HepG2 (cell line): ENCODE results near the gene MIS18A. TPM values are rescaled to one million over a fixed set of nuclear protein-coding genes. Genes with fewer than 3 reads are reported as not detected.
A peak's percentile ranks its signal among the peaks of the same experiment; 100 is the strongest.

ENCODE experiments used
- ATAC-seq: fragments of 200-7000 bp; cut with Tn5 transposase; 3 replicates; pipeline ENCODE4 v1.9.1; 2020; ENCODE audit warnings: mild to moderate bottlenecking, moderate library complexity
- BruUV-seq: library from RNA; stranded (reverse); fragments of 400-500 nt; replicated peaks from 2 replicates; lab custom pipeline; 2021; lab: Mats Ljungman, UMichigan
- CTCF ChIA-PET: fragments of 300-600 bp; formaldehyde crosslinking; extraction: SDS; loops from one replicate; lab custom pipeline; 2021; ENCODE audit warnings: low total read pairs, inconsistent platforms, low intra/inter-chr PET ratio; lab: Yijun Ruan, JAX
- POLR2A ChIA-PET: fragments of 350-600 bp; sonication (Branson Sonifier 250); formaldehyde crosslinking; loops from one replicate; lab custom pipeline; 2020; ENCODE audit warnings: antibody characterized with exemption, inconsistent platforms; lab: Yijun Ruan, JAX
- DNase-seq: peaks from one replicate; pipeline ENCODE4 v3.0.0-alpha.2; 2015; ENCODE audit warnings: low spot score
- FAIRE-seq: peaks from 3 replicates; lab custom pipeline; 2011; peaks lifted over from hg19 to GRCh38; lab: Jason Lieb, UNC
- H2AFZ ChIP-seq: one replicate; pipeline ENCODE4 v1.6.1; 2011; ENCODE audit warnings: low read length, inconsistent platforms
- H3K27ac ChIP-seq: fragments of 300-600 bp; 3 replicates; pipeline ENCODE4 v1.8.0; 2011; ENCODE audit warnings: mixed run types, mild to moderate bottlenecking, mixed read lengths, low read length, inconsistent platforms; ENCODE audit not compliant: insufficient read depth; ENCODE audit errors: extremely low read length
- H3K27me3 ChIP-seq, 2 experiments: fragments of 200-600 bp in 1 of 2; 2 replicates in 1 of 2; 3 replicates in 1 of 2; pipeline versions ENCODE4 v1.6.0 to v1.8.0; 2011; ENCODE audit warnings: low read length in 2 of 2, mild to moderate bottlenecking in 2 of 2, moderate library complexity in 2 of 2, inconsistent platforms in 1 of 2; ENCODE audit not compliant: insufficient read depth in 2 of 2, control insufficient read depth in 1 of 2
- H3K36me3 ChIP-seq, 2 experiments: fragments of 200-600 bp in 1 of 2; replicated peaks in 1 of 2; 2 replicates in 1 of 2; 3 replicates in 1 of 2; pipeline versions ENCODE4 v1.5.1 to v1.8.0; 2011; ENCODE audit warnings: low read length in 2 of 2, inconsistent platforms in 1 of 2; ENCODE audit not compliant: insufficient read depth in 2 of 2, control insufficient read depth in 1 of 2
- H3K4me1 ChIP-seq: 2 replicates; pipeline ENCODE4 v1.5.1; 2012; ENCODE audit warnings: low read length, inconsistent platforms; ENCODE audit not compliant: insufficient read depth
- H3K4me2 ChIP-seq: 2 replicates; pipeline ENCODE4 v1.6.0; 2011; ENCODE audit warnings: low read depth, low read length, inconsistent platforms
- H3K4me3 ChIP-seq, 3 experiments: fragments of 200-600 bp in 1 of 3; sonication (generic), shearing (Covaris generic) in 1 of 3; replicated peaks in 1 of 3; 2 replicates each; pipeline ENCODE4 v1.5.1; 2011 to 2016; ENCODE audit warnings: low read length in 3 of 3, inconsistent platforms in 2 of 3, low read depth in 2 of 3, mild to moderate bottlenecking in 2 of 3, control low read depth in 1 of 3, mixed read lengths in 1 of 3; ENCODE audit not compliant: insufficient read depth in 1 of 3
- H3K79me2 ChIP-seq: one replicate; pipeline ENCODE4 v1.6.1; 2011; ENCODE audit warnings: low read length, inconsistent platforms; ENCODE audit not compliant: insufficient read depth
- H3K9ac ChIP-seq: 2 replicates; pipeline ENCODE4 v1.6.0; 2011; ENCODE audit warnings: mild to moderate bottlenecking, low read depth, low read length, inconsistent platforms; ENCODE audit not compliant: insufficient read depth
- H3K9me3 ChIP-seq: 2 replicates; pipeline ENCODE4 v1.5.1; 2012; ENCODE audit warnings: mild to moderate bottlenecking, low read length
- H4K20me1 ChIP-seq: 2 replicates; pipeline ENCODE4 v1.6.0; 2011; ENCODE audit warnings: inconsistent platforms, mild to moderate bottlenecking, low read length, moderate library complexity; ENCODE audit not compliant: insufficient read depth
- MED13 ChIP-seq: sonication (generic); formaldehyde crosslinking; IDR thresholded peaks from 2 replicates; pipeline ENCODE4 v1.5.0; 2020; ENCODE audit warnings: missing genetic modification reagents
- MLXIP ChIP-seq: sonication (generic); formaldehyde crosslinking; IDR thresholded peaks from 2 replicates; pipeline ENCODE4 v1.9.0; 2021; ENCODE audit warnings: missing genetic modification reagents, borderline replicate concordance
- PAXIP1 ChIP-seq: sonication (generic); formaldehyde crosslinking; conservative IDR thresholded peaks from 2 replicates; pipeline ENCODE4 v1.4.0; 2020; ENCODE audit warnings: mild to moderate bottlenecking, missing genetic modification reagents, moderate library complexity
- REL ChIP-seq: sonication (generic); formaldehyde crosslinking; conservative IDR thresholded peaks from 2 replicates; pipeline ENCODE4 v1.8.0; 2022; ENCODE audit warnings: mild to moderate bottlenecking, missing genetic modification reagents, moderate library complexity
- TBP ChIP-seq: sonication (generic); formaldehyde crosslinking; IDR thresholded peaks from 2 replicates; pipeline ENCODE4 v1.5.0; 2020; ENCODE audit warnings: missing genetic modification reagents
- TEF ChIP-seq: sonication (generic); formaldehyde crosslinking; IDR thresholded peaks from 2 replicates; pipeline ENCODE4 v1.5.0; 2020; ENCODE audit warnings: missing genetic modification reagents
- TIGD3 ChIP-seq: sonication (generic); formaldehyde crosslinking; IDR thresholded peaks from 2 replicates; pipeline ENCODE4 v1.5.1; 2020; ENCODE audit warnings: mild to moderate bottlenecking, missing genetic modification reagents, borderline replicate concordance
- ZNF558 ChIP-seq: sonication (generic); formaldehyde crosslinking; IDR thresholded peaks from 2 replicates; pipeline ENCODE4 v1.9.0; 2022; ENCODE audit warnings: mild to moderate bottlenecking, missing genetic modification reagents, borderline replicate concordance
- ZSCAN31 ChIP-seq: sonication (generic); formaldehyde crosslinking; IDR thresholded peaks from 2 replicates; pipeline ENCODE4 v1.5.0; 2020; ENCODE audit warnings: low read depth, mild to moderate bottlenecking, missing genetic modification reagents
- whole genome bisulfite sequencing: methylation state at CpG from one replicate; pipeline ENCODE4 v1.1.6; 2017; ENCODE audit warnings: low lambda C conversion rate; 5-methylcytosine and 5-hydroxymethylcytosine counted together
- in situ Hi-C: cut with HindIII; loops from 2 replicates; pipeline ENCODE4 v1.10.0; 2017; ENCODE audit warnings: low pct_unique_long_range_greater_than_20kb; ENCODE audit not compliant: extremely low pct_ligation_motif_present
- intact Hi-C: fragments of 100-400 bp; cut with micrococcal nuclease; formaldehyde crosslinking; loops from one replicate; pipeline ENCODE4 v1.10.0; 2022; ENCODE audit not compliant: unreplicated experiment
- polyA plus RNA-seq, 8 experiments: library from polyadenylated mRNA; depleted of rRNA in 3 of 8; stranded (reverse) in 7 of 8; unstranded in 1 of 8; fragments of >200 nt; fragmentation: Illumina TruSeq in 4 of 8; extraction: Trizol in 4 of 8; gene quantifications; 2 replicates each; pipeline versions ENCODE4 v1.2.1 to v1.2.3, GENCODE V29; 2011 to 2016; ENCODE audit warnings: low read depth in 4 of 8, missing spikeins in 1 of 8, mixed read lengths in 1 of 8; ENCODE audit not compliant: insufficient read depth in 1 of 8
- total RNA-seq, 5 experiments: library from RNA; depleted of rRNA; stranded (reverse); fragments of >200 nt; fragmentation: Illumina TruSeq; extraction: Trizol; gene quantifications; 2 replicates each; pipeline ENCODE4 v1.2.3, GENCODE V29; 2016; ENCODE audit warnings: low read depth in 1 of 5

Gene MIS18A
- total and polyA plus RNA-seq, 2 of the 13 experiments (the other 11 are each of a cell fraction or from before 2014, with no cell fraction given) = 11.2 to 41.4 TPM

GRCh38 chr21:32279377-32279680 lies 480 bp upstream of the MIS18A start (continued):
- no peak for TF ChIP-seq TBP
- peak; percentile 4; the same call in 1 of the 2 replicates for TF ChIP-seq PAXIP1
- 0 out of 2 replicates have a peak, but pooled peaks have one; percentile 16 for TF ChIP-seq ZSCAN31 (CRISPR knock-in tag)
- no peak for TF ChIP-seq TIGD3 (CRISPR knock-in tag)
- no peak for TF ChIP-seq REL (CRISPR knock-in tag)
- TF ChIP-seq MED13 (CRISPR knock-in tag) = no peak

- peak overlapping the region; percentile 68 for H3K27ac ChIP-seq
- H3K27me3 ChIP-seq = no peaks in the 10 kb centered on the region
- whole genome bisulfite sequencing = 2% methylated on average over 9 of the region's 9 CpGs
- H3K4me1 ChIP-seq = peaks cover 27% of the 10 kb centered on the region
- ChIA-PET CTCF (no interaction called here), POLR2A (interaction anchor here (0.9 kb wide), 1 partner anchor 378 kb away, joined by 3 read pairs; no protein-coding TSS in a partner anchor)
- BruUV-seq = no TSS peak
- peaks cover 0 to 7% of the 10 kb centered on the region in 2 experiments; a peak in 1 of 5 replicates for H3K36me3 ChIP-seq
- H3K4me2 ChIP-seq = peak overlapping the region; percentile 93
- TF ChIP-seq TEF (CRISPR knock-in tag) = no peak
- TF ChIP-seq ZNF558 (CRISPR knock-in tag) = 0 out of 2 replicates have a peak, but pooled peaks have one; percentile 25
- no peak for TF ChIP-seq MLXIP (CRISPR knock-in tag)
- peak overlapping the region; percentile 87 to 92 (median 92) for H3K4me3 ChIP-seq
- intact Hi-C loops = loop anchor here (5.0 to 10.0 kb wide), 2 partner anchors 57 to 319 kb away; no protein-coding TSS in a partner anchor
- ATAC-seq (peak; percentile 72), DNase-seq (no peak), FAIRE-seq (peak; percentile 40)
- no peaks in the 10 kb centered on the region for H4K20me1 ChIP-seq
- H3K9ac ChIP-seq = peak overlapping the region; percentile 75
- peaks cover 25% of the 10 kb centered on the region for H3K79me2 ChIP-seq
- no peaks in the 10 kb centered on the region for H3K9me3 ChIP-seq
- in situ Hi-C loops = no loop called here
- peak overlapping the region; percentile 46 for H2AFZ ChIP-seq
Observed at GRCh38 chr21:32278103-32278502, 746 bp downstream of the MIS18A start.
